ENCODE results near the gene HRCT1. TPM values are rescaled to one million over a fixed set of nuclear protein-coding genes. Genes with fewer than 3 reads are reported as not detected.

HRCT1 gene
- total RNA-seq, result not detected

GRCh38 chr9:35905912-35906679, at the start of gene HRCT1:
HRCT1 (plus strand) TSS chr9:35906202; CDS start chr9:35906288, 86 bp downstream.

DNA sequence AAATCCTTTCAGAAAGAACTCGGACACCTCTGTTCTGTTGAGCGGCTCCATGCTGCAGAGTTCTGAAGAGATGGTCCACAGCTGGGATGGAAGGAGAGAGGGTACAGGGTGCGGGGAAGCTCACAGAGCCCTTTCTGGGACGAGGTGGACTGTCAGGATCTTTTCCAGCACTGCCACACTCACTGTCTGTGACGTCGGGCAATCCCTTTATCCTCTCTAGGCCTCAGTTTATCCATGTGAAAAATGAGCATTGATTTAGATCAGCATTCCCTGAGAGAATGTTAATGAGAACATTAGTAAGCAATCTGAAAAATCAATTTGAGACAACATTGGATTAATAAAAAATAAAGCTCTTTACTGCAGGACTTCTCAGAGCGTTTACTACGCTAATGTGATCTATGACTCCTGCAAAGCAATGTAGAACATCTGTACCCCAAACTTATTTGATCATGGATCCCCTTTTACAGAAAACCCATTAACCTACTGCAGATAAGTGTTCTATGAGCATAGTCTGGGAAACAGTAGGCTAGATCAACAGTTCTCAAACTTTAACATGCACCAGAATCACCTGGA, 35.6 kb upstream of the HRCT1 start, which contains the start of gene OR13J1:
TSS of gene OR13J1 (minus strand) at position 51 of the 573 bp plus-strand sequence. CDS start at position 51, 0 bp downstream.

GRCh38 chr9:35909274-35909673, 3.3 kb downstream of the HRCT1 start, which contains the start of gene SPAAR:
SPAAR (plus strand) TSS chr9:35909490; CDS start chr9:35910464, 974 bp downstream.

Other genes starting within 250 kb of the HRCT1 start
- 144,204 TPM for gene RMRP, start 248.2 kb upstream of the HRCT1 start, total RNA-seq
- 11.5 TPM for gene CCDC107, start 247.9 kb upstream of the HRCT1 start, total RNA-seq
- gene ARHGEF39, start 241.0 kb upstream of the HRCT1 start, total RNA-seq, result 0.46 TPM
- gene CA9, start 232.3 kb upstream of the HRCT1 start, total RNA-seq, result 1.2 TPM
- 14.1 TPM for gene TPM2, start 216.3 kb upstream of the HRCT1 start, total RNA-seq
- gene TLN1, start 174.0 kb upstream of the HRCT1 start, total RNA-seq, result 24.9 TPM
- 33.0 TPM for gene CREB3, start 173.5 kb upstream of the HRCT1 start, total RNA-seq
- 60.7 TPM for gene GBA2, start 157.0 kb upstream of the HRCT1 start, total RNA-seq
- 19.1 TPM for gene RGP1, start 156.9 kb upstream of the HRCT1 start, total RNA-seq
- not detected for gene MSMP, start 151.9 kb upstream of the HRCT1 start, total RNA-seq
- 11.3 TPM for gene NPR2, start 114.6 kb upstream of the HRCT1 start, total RNA-seq
- gene SPAG8, start 93.9 kb upstream of the HRCT1 start, total RNA-seq, result 8.3 TPM
- gene HINT2, start 91.2 kb upstream of the HRCT1 start, total RNA-seq, result 13.4 TPM
- gene FAM221B, start 77.5 kb upstream of the HRCT1 start, total RNA-seq, result 0.23 TPM
- gene TMEM8B, start 77.0 kb upstream of the HRCT1 start, total RNA-seq, result 10.4 TPM
- gene OR13J1, start 35.8 kb upstream of the HRCT1 start, total RNA-seq, result not detected
- 0.46 TPM for gene SPAAR, start 3.3 kb downstream of the HRCT1 start, total RNA-seq
- not detected for gene OR2S2, start 52.0 kb downstream of the HRCT1 start, total RNA-seq
- 9.0 TPM for gene RECK, start 130.7 kb downstream of the HRCT1 start, total RNA-seq
- gene GLIPR2, start 230.5 kb downstream of the HRCT1 start, total RNA-seq, result 15.0 TPM

All from diencephalon (tissue), 1 donor.